Neural crest cell (in vitro differentiated cells): ENCODE data around the gene SLC50A1. TPM values are rescaled to one million over a fixed set of nuclear protein-coding genes. Genes with fewer than 3 reads are reported as not detected.

Experiments used
- DNase-seq: peaks from one replicate; pipeline ENCODE4 v3.0.0; 2021; ENCODE audit warnings: low read depth, mixed read lengths, low spot score
- H3K27ac Mint-ChIP-seq: one replicate; pipeline ENCODE4 v1.8.0; 2021; ENCODE audit warnings: mild to moderate bottlenecking, mixed read lengths; ENCODE audit not compliant: unreplicated experiment
- H3K27me3 Mint-ChIP-seq: 2 replicates; pipeline ENCODE4 v1.8.0; 2021; ENCODE audit warnings: low read depth, mild to moderate bottlenecking, mixed read lengths
- H3K36me3 Mint-ChIP-seq: 2 replicates; pipeline ENCODE4 v1.8.0; 2021; ENCODE audit warnings: low read depth, mild to moderate bottlenecking, mixed read lengths
- H3K4me1 Mint-ChIP-seq: 2 replicates; pipeline ENCODE4 v1.8.0; 2021; ENCODE audit warnings: mixed read lengths
- H3K4me3 Mint-ChIP-seq: one replicate; pipeline ENCODE4 v1.8.0; 2021; ENCODE audit warnings: mild to moderate bottlenecking, mixed read lengths
- H3K9me3 Mint-ChIP-seq: 2 replicates; pipeline ENCODE4 v1.8.0; 2021; ENCODE audit warnings: mixed read lengths
- total RNA-seq: library from RNA; stranded (reverse); gene quantifications from 2 replicates; pipeline ENCODE4 v1.2.1, GENCODE V29; 2021
- TF ChIP-seq, protein P1 (sequence below): fragments of 200-600 bp; sonication (generic); conservative IDR thresholded peaks from 2 replicates; pipeline ENCODE4 v1.5.0; 2021; ENCODE audit warnings: antibody characterized with exemption, mild to moderate bottlenecking

The SLC50A1 gene
- total RNA-seq, 1 donor from 2014 or later = 23.2 TPM

DNA sequence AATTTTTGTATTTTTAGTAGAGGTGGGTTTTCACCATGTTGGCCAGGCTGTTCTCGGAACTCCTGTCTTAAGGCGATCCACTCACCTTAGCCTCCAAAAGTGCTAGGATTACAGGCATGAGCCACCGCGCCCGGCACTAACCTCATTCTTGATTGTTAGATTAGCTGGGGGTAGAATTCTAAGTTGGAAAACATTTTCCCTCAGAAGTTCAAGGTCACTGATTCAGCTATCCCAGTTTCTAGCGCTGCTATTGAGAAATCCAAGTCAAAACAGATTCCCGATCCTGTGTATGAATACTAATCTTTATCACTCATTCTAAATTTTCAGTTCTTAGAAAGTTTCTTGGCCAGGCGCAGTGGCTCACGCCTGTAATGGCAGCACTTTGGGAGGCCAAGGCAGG, 32.3 kb upstream of the SLC50A1 start:
- H3K27ac Mint-ChIP-seq = no peak overlapping the region
- TF ChIP-seq, protein P1, sequence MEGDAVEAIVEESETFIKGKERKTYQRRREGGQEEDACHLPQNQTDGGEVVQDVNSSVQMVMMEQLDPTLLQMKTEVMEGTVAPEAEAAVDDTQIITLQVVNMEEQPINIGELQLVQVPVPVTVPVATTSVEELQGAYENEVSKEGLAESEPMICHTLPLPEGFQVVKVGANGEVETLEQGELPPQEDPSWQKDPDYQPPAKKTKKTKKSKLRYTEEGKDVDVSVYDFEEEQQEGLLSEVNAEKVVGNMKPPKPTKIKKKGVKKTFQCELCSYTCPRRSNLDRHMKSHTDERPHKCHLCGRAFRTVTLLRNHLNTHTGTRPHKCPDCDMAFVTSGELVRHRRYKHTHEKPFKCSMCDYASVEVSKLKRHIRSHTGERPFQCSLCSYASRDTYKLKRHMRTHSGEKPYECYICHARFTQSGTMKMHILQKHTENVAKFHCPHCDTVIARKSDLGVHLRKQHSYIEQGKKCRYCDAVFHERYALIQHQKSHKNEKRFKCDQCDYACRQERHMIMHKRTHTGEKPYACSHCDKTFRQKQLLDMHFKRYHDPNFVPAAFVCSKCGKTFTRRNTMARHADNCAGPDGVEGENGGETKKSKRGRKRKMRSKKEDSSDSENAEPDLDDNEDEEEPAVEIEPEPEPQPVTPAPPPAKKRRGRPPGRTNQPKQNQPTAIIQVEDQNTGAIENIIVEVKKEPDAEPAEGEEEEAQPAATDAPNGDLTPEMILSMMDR = no peak
- no peaks in the 10 kb centered on the region for H3K9me3 Mint-ChIP-seq
- no peaks in the 10 kb centered on the region for H3K4me1 Mint-ChIP-seq
- DNase-seq = no peak
- H3K36me3 Mint-ChIP-seq = no peaks in the 10 kb centered on the region
- H3K4me3 Mint-ChIP-seq = no peak overlapping the region
- peaks cover 31% of the 10 kb centered on the region for H3K27me3 Mint-ChIP-seq

DNA sequence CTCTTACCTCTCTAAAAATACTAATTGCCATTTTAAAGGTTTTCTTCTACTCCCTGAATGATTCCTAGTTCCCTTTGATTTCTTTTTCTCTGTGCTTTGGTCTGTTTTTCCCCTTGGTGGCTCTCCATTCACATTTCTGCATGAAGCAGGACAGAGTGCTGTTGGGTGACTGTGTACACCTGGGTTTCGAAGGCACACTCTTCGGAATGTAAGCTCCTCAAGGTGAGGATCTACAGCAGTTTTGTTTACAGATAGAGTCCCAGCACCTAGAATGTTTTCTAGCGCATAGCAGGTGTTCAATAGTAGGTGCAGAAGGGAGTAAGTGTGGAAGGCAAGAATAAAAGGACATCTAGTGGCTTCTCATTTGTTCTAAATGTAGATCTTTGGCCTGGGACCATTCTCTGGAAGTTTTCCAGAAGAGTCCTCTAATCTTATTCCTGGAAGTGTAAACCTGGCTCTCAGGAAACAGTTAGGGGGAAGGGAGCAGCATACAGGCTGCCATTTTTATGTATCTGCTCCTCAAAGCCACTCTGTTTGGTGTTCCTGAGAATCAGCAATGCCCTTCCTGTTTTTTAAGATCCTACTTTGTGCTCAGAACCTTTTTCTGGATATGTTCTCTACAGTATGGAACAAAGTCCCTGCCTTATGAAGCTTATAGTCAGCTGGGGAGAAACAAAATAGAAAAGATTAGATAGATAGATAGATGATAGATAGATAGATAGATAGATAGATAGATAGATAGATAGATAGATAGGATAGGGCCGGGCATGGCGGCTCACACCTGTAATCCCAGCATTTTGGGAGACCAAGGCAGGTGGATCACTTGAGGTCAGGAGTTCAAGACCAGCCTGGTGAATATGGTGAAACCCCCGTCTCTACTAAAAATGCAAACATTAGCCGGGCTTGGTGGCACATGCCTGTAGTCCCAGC, 30.8 kb upstream of the SLC50A1 start:
- H3K27ac Mint-ChIP-seq = no peak overlapping the region
- no peak for DNase-seq
- H3K4me3 Mint-ChIP-seq = no peak overlapping the region
- H3K9me3 Mint-ChIP-seq = no peaks in the 10 kb centered on the region
- no peaks in the 10 kb centered on the region for H3K36me3 Mint-ChIP-seq
- H3K27me3 Mint-ChIP-seq = peaks cover 36% of the 10 kb centered on the region
- TF ChIP-seq, protein P1 = no peak
- H3K4me1 Mint-ChIP-seq = no peaks in the 10 kb centered on the region

DNA sequence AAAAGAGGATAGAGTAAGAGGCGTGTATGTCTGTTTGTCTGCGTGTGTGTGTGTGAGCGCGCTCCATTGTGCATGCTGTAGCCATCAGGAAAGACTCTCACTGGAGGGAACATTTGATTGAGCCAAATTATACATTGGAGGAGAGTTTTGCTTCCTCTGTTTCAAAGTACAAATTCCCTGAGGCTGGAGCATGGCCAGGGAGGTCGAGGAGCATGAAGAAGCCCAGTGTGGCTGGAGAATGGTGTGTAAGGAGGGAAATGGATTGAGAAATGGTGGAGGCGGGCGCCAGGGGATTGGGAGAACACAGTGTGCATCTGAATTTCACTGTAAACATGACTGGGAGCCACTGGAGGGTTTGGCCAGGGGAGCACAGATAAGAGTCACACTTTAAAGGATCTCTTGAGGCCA, 30.0 kb upstream of the SLC50A1 start:
- Mint-ChIP-seq H3K9me3 (no peaks in the 10 kb centered on the region), H3K27ac (no peak overlapping the region), H3K27me3 (peaks cover 39% of the 10 kb centered on the region), H3K4me3 (no peak overlapping the region), H3K36me3 (no peaks in the 10 kb centered on the region), H3K4me1 (no peaks in the 10 kb centered on the region)
- TF ChIP-seq, protein P1 = no peak
- no peak for DNase-seq

DNA sequence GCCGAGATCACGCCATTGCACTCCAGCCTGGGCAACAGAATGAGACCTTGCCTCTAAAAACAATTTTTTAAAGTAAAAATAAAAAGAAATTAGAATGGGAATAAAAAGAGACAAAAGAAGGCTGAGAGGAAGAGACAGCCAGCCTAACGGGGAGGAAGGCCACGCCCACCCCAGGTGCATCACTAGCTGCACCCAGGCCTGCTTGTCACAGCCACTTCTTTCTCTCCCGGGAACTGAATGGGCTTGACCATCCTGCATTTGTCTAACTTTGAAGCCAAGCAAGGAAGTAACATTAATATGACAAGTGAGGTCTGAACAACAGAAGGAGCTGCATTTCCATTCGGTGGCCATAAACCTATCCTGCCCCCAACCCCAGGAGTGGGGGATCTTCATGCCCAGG, 28.8 kb upstream of the SLC50A1 start:
- H3K9me3 Mint-ChIP-seq = no peaks in the 10 kb centered on the region
- no peak for DNase-seq
- no peak overlapping the region for H3K27ac Mint-ChIP-seq
- peaks cover 4% of the 10 kb centered on the region for H3K4me1 Mint-ChIP-seq
- peaks cover 38% of the 10 kb centered on the region for H3K27me3 Mint-ChIP-seq
- no peak overlapping the region for H3K4me3 Mint-ChIP-seq
- H3K36me3 Mint-ChIP-seq = no peaks in the 10 kb centered on the region
- TF ChIP-seq, protein P1 = no peak

DNA sequence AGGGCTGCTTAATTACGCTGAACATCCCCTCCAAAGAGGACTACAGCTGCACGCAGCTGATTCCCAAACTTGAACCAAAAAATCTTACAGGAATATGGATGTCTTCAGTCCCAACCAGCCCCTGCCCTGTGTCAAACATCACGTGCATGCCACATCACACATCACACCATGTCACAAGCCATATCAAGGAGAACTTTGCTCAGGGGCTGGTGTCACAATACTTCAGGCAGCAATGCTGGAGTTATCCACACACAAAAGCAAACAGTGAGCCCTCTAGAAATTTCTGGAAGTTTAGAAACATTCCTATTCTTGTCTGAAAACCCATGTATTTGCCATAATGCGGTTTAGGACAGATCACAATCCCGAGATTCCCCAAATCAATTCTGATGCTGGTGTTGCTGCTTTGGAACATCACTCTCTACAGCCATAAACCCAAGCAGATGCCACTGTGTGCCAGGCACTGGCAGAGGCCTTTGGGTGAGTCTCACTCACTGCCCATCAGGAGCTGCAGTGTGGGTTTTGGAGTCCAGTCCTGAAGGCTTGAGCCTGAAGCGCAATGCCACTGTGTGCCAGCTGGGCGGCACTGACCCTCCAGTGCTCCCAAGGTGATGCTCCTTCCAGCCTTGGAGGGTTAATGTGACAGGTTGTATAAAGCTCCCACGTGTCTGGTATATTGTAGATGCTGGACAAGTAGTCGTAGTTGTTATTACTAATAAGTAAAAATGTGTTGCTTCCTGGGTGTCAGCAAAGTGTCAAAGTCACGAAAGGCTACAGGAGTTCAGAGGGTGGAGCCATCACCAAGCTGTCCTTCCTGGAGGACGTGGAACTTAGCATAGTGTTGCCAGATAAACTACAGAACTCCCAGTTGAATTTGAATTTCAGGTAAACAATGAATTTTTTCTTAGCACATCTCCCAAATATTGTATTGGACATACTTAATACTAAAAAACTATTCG, 28.1 kb upstream of the SLC50A1 start:
- H3K4me1 Mint-ChIP-seq = peaks cover 4% of the 10 kb centered on the region
- H3K36me3 Mint-ChIP-seq = no peaks in the 10 kb centered on the region
- H3K9me3 Mint-ChIP-seq = no peaks in the 10 kb centered on the region
- H3K27me3 Mint-ChIP-seq = peaks cover 38% of the 10 kb centered on the region
- TF ChIP-seq, protein P1 = no peak
- no peak overlapping the region for H3K4me3 Mint-ChIP-seq
- DNase-seq = no peak
- no peak overlapping the region for H3K27ac Mint-ChIP-seq
